GM18951 (cell line): ENCODE results near the gene NNAT.

ENCODE experiments used
- POLR2A ChIP-seq: IDR thresholded peaks from 4 replicates; pipeline ENCODE4 v1.6.1; 2011; ENCODE audit warnings: mild to moderate bottlenecking; ENCODE audit not compliant: insufficient read length, insufficient read depth; ENCODE audit errors: extremely low read depth
- in situ Hi-C: fragments of 300-500 bp; cut with MboI; formaldehyde crosslinking; loops from one replicate; pipeline ENCODE4 v1.12.0; 2022; ENCODE audit warnings: low sequenced_read_pairs, mixed read lengths, inconsistent platforms; ENCODE audit not compliant: unreplicated experiment

The NNAT gene

DNA sequence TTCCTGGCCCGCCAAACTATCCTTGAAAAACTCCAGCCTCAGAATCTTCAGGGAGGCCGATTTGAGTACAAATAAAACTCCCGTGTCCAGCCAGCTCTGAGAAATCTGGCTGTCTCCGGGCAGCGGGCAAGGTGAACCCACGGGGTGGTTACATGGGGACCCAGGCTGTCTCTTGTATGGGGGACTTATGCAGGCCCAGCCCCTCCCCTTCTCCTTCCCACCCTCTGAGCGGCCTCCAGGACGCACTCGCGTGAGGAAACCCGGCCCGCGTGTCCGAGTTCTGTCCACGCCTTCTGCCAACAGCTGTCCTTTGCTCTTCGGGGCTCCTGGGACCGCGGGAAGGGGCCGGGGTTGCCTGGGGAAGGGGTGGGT lies 43.0 kb downstream of the NNAT start:
- in situ Hi-C loops, result loop anchor here (10.0 kb wide), 1 partner anchor 661 kb away; no protein-coding TSS in a partner anchor
- TF ChIP-seq POLR2A, result no peak

- no peak for TF ChIP-seq POLR2A
- in situ Hi-C loops, result loop anchor here (10.0 kb wide), 1 partner anchor 660 kb away; no protein-coding TSS in a partner anchor
Observed at GRCh38 chr20:37564388-37565133, 43.5 kb downstream of the NNAT start.

DNA sequence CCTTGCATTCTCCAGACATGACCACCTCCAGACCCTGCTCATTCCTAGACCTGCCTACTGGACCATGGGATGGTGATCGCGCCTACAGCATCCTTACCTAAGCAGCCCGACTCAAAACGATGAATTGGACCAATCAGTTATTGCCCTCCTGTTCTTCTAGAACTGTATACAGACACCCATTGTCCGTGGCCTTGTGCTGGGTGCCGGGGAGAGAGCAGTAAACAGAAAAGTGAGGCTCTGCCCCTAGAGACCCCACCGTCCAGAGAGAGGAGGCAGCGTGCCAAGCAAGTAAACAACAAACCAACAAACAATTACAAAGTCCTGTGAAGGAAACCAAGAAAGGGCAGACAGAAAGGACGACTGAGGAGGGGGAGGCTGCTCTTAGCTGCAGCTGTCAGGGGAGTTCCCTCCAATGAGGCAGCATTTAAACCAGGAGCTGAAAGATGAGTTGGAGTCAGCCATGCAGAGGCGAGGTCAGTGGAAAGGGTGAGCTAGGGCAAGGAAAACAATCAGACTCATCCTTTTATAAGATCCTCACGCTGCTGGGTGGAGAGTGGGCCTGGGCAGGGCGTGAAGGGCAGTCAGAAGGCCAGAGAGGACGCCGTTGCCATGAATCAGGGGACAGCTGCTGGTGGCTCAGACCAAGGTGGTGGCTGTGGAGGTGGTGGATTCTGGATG lies 44.2 kb downstream of the NNAT start:
- TF ChIP-seq POLR2A, result no peak
- in situ Hi-C loops, result loop anchor here (10.0 kb wide), 1 partner anchor 660 kb away; no protein-coding TSS in a partner anchor

- in situ Hi-C loops, result loop anchor here (10.0 kb wide), 1 partner anchor 658 kb away; no protein-coding TSS in a partner anchor
- TF ChIP-seq POLR2A, result no peak
Observed at GRCh38 chr20:37566590-37567330, 45.7 kb downstream of the NNAT start.

DNA sequence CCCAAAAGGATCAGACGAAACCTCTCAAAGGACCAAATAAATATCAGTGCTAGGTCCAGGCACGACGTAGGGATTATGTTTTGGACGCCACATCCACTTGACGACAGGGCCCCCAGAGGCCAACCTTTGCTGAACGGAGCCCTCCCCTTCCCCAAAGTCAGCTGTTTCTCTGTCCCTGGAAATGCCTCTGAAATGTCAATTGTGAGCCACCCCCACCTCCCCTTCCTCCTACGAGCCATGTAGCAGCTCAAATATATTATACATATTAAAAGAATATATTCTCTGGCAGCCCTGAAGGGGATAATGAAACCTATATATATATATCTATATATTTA lies 46.2 kb downstream of the NNAT start:
- in situ Hi-C loops, result loop anchor here (10.0 kb wide), 1 partner anchor 658 kb away; no protein-coding TSS in a partner anchor
- TF ChIP-seq POLR2A, result no peak

DNA sequence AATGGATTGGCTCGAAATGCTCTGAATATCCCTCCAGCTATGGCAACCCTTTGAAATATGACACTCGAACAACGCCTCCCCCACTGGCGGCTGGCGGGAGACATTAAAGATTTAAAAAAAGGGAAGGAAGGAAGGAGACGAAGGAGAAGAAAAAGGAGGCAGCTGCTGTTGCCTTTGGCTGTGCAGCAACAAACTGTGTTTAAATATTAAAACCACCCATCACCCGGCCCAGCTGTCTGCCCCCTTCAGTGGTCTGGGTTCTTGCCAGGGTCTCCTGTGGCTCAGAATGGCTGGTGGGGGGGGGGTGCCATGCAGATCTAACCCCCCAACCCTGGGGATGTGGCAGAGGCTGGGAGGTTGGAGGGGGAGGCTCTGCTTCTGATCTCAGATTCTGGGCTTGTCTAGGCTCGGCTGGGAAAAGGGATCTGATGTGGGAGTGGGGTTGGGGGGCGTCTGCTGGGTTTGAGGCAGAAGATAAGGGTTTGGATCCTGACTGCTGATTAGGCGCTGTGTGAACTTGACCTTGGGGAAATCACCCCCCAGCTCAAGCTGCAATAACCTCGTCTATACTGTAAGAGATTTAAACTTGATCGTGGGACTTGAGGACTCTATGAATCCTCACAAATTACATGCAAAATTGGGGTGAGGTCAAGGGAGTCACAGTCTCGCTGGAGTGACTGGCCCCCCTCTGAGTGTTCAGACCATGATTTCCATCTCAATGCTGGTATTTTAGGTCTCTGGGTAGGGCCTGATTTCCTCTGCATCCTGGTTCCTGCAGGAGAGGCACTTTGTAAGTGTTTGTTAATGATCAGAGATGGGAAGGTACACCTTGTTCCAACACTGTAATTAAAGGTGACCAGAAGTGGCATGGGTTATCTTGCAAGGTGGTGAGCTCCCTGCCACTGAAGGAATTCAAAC lies 46.9 kb downstream of the NNAT start:
- no peak for TF ChIP-seq POLR2A
- in situ Hi-C loops, result loop anchor here (10.0 kb wide), 1 partner anchor 657 kb away; no protein-coding TSS in a partner anchor

DNA sequence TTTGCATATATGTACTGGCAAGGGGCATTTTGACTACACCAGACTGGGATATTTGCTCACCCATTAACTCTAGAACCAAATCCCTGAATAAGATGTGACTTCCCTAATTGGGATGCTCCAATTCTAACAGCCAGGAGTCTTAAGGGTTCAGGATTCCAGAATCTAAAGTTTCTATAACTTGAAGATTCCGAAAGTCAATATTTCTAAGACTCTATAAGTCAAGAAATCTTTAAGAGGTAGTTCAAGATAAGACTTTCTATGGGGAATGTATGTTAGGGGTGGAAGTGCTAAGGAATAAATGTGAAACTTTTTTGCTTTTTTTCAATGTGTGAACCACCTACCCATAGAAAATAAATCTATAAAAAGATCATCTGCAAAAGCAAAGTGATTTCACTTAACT lies 49.4 kb downstream of the NNAT start:
- TF ChIP-seq POLR2A, result no peak
- in situ Hi-C loops, result loop anchor here (10.0 kb wide), 1 partner anchor 414 kb away; no protein-coding TSS in a partner anchor

DNA sequence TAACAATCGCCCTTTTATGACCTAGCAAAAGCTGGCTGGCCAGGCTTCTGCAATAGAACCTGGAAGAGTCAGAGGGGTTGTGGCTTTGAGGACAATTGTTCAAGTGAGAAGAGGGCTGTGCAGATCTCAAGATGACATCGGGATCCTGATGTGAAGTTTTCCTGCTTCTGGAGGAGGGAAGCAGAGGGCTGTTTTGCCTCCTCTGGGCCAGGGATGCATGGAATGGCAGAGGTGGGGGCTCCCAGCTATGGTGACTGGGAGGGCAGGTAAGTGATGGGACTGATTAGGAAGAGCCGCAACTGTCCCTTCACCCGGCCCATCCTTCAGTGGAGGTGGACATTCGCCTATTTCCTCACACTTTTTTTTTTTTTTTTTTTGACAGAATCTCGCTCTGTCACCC lies 50.0 kb downstream of the NNAT start:
- no peak for TF ChIP-seq POLR2A
- in situ Hi-C loops, result loop anchor here (10.0 kb wide), 1 partner anchor 414 kb away; no protein-coding TSS in a partner anchor
